CD4-positive, CD25-positive, alpha-beta regulatory T cell (primary cell): ENCODE data around the gene EML1. TPM values are rescaled to one million over a fixed set of nuclear protein-coding genes. Genes with fewer than 3 reads are reported as not detected.

Experiments used
- ATAC-seq, 2 donors: fragments of 150-1000 bp; cut with Tn5 transposase; one replicate each; pipeline ENCODE4 v1.10.0; 2021; ENCODE audit warnings: low read depth in 2 of 2, moderate number of reproducible peaks in 2 of 2, moderate library complexity in 1 of 2
- DNase-seq, 3 donors: peaks; one replicate each; pipeline versions ENCODE4 v3.0.0 to v3.0.0-alpha.2; 2012 to 2022; ENCODE audit warnings: mixed read lengths in 1 of 3
- H3K27ac ChIP-seq: one replicate; pipeline ENCODE4 v1.7.0; 2013; ENCODE audit warnings: mild to moderate bottlenecking, low read length; ENCODE audit not compliant: insufficient read depth, poor library complexity, severe bottlenecking
- H3K27me3 ChIP-seq: one replicate; pipeline ENCODE4 v1.7.0; 2013; ENCODE audit warnings: low read length; ENCODE audit not compliant: control insufficient read depth, insufficient read depth
- H3K36me3 ChIP-seq: one replicate; pipeline ENCODE4 v1.7.0; 2013; ENCODE audit warnings: mild to moderate bottlenecking, low read length, moderate library complexity; ENCODE audit not compliant: control insufficient read depth, insufficient read depth
- H3K4me1 ChIP-seq: 2 replicates; pipeline ENCODE4 v1.7.0; 2013; ENCODE audit warnings: mild to moderate bottlenecking, low read length; ENCODE audit not compliant: insufficient read depth, control insufficient read depth, poor library complexity, severe bottlenecking
- H3K4me3 ChIP-seq: one replicate; pipeline ENCODE4 v1.7.0; 2013; ENCODE audit warnings: low read depth, mild to moderate bottlenecking, low read length, moderate library complexity
- H3K9me3 ChIP-seq, 2 experiments: 1 replicate in 1 of 2; 2 replicates in 1 of 2; pipeline ENCODE4 v1.7.0; 2013; ENCODE audit warnings: low read length in 2 of 2, mild to moderate bottlenecking in 1 of 2, moderate library complexity in 1 of 2; ENCODE audit not compliant: control insufficient read depth in 2 of 2
- H3K27ac Mint-ChIP-seq, 3 donors: one replicate each; pipeline ENCODE4 v1.8.0; 2020 to 2022; ENCODE audit warnings: mild to moderate bottlenecking in 3 of 3, mixed read lengths in 3 of 3, moderate library complexity in 2 of 3
- H3K27me3 Mint-ChIP-seq: one replicate; pipeline ENCODE4 v1.8.0; 2022; ENCODE audit warnings: mild to moderate bottlenecking, mixed read lengths
- H3K36me3 Mint-ChIP-seq: one replicate; pipeline ENCODE4 v1.8.0; 2020; ENCODE audit warnings: mixed read lengths
- H3K4me1 Mint-ChIP-seq, 4 donors: one replicate each; pipeline ENCODE4 v1.8.0; 2020 to 2022; ENCODE audit warnings: mixed read lengths in 4 of 4, mild to moderate bottlenecking in 1 of 4
- H3K4me3 Mint-ChIP-seq, 4 donors: one replicate each; pipeline ENCODE4 v1.8.0; 2020 to 2022; ENCODE audit warnings: mild to moderate bottlenecking in 4 of 4, mixed read lengths in 4 of 4, moderate library complexity in 3 of 4
- H3K9me3 Mint-ChIP-seq, 7 donors: one replicate each; pipeline ENCODE4 v1.8.0; 2020 to 2022; ENCODE audit warnings: mixed read lengths in 7 of 7, mild to moderate bottlenecking in 3 of 7, moderate library complexity in 2 of 7
- polyA plus RNA-seq, 4 donors: library from polyadenylated mRNA; unstranded; fragments of 300-500 nt; fragmentation: Illumina TruSeq; gene quantifications; one replicate each; pipeline ENCODE4 v1.2.3, GENCODE V29; 2021
- total RNA-seq: library from RNA; stranded (reverse); gene quantifications from one replicate; pipeline ENCODE4 v1.2.3, GENCODE V29; 2022

Gene EML1
- total and polyA plus RNA-seq, 5 donors from 2014 or later, result not detected

GRCh38 chr14:99924379-99924778 is 131.2 kb downstream of the EML1 start:
- no peaks in the 10 kb centered on the region for H3K9me3 ChIP-seq
- H3K9me3 Mint-ChIP-seq, result peaks cover 0 to 5% (median 0%) of the 10 kb centered on the region in 7 donors
- H3K36me3 Mint-ChIP-seq, result no peaks in the 10 kb centered on the region
- no peaks in the 10 kb centered on the region for H3K4me1 ChIP-seq
- peaks cover 22% of the 10 kb centered on the region for H3K27me3 Mint-ChIP-seq
- H3K4me1 Mint-ChIP-seq, result no peaks in the 10 kb centered on the region
- peaks cover 5% of the 10 kb centered on the region for H3K27me3 ChIP-seq
- no peak overlapping the region for H3K4me3 ChIP-seq
- H3K4me3 Mint-ChIP-seq, result no peak overlapping the region
- ATAC-seq, result no peak
- H3K27ac Mint-ChIP-seq, result no peak overlapping the region
- DNase-seq, result no peak
- no peak overlapping the region for H3K27ac ChIP-seq
- no peaks in the 10 kb centered on the region for H3K36me3 ChIP-seq

DNA sequence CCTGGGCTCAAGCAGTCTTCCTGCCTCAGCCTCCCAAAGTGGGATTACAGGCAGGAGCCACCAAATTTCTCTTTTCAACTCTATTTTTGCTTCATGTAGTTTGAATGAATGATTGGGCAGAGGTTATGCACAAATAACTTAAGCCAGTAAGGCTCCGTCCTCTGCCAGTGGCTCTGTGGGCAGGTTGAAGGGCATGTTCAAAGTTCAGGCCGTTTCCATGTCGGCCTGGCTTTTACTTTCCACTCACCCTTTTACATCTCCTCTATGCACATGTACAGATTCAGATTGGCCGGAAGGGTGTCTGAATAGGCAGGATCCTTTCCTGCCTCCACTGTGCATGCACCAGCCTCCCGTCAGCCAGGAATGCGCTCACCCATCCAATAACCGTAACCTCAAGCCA is 132.3 kb downstream of the EML1 start:
- no peak overlapping the region for H3K27ac Mint-ChIP-seq
- no peaks in the 10 kb centered on the region for H3K4me1 Mint-ChIP-seq
- no peaks in the 10 kb centered on the region for H3K36me3 Mint-ChIP-seq
- ATAC-seq (no peak), DNase-seq (no peak)
- Histone ChIP-seq H3K9me3 (no peaks in the 10 kb centered on the region), H3K4me3 (no peak overlapping the region), H3K27ac (no peak overlapping the region), H3K36me3 (no peaks in the 10 kb centered on the region), H3K27me3 (peaks cover 3% of the 10 kb centered on the region), H3K4me1 (no peaks in the 10 kb centered on the region)
- H3K4me3 Mint-ChIP-seq, result no peak overlapping the region
- H3K27me3 Mint-ChIP-seq, result peaks cover 22% of the 10 kb centered on the region
- peaks cover 0 to 5% (median 0%) of the 10 kb centered on the region in 7 donors for H3K9me3 Mint-ChIP-seq

DNA sequence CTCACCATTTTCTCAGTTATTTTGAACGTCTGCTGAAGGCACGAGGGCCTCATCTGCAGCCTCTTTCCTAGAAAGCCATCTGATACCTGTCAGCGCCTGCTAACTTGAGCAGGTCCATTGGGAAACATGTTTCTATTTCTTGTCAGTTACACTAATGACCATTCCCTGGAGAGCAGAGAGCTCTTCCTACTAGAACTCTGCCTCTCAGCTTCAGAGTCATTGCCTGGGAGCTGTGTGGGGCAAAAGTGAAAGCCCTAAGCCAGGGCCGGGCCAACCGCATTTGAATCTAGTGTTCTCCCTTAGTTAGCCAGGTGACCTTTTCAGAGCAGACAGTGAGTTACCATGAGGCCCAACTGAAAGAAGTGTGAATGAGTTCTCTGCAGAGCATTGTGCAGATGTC is 135.8 kb downstream of the EML1 start:
- Histone ChIP-seq H3K4me3 (no peak overlapping the region), H3K36me3 (no peaks in the 10 kb centered on the region), H3K9me3 (no peaks in the 10 kb centered on the region), H3K27me3 (peaks cover 2% of the 10 kb centered on the region), H3K27ac (no peak overlapping the region), H3K4me1 (no peaks in the 10 kb centered on the region)
- Mint-ChIP-seq H3K4me3 (no peak overlapping the region), H3K27ac (peak overlapping the region in 1 of 3 donors; percentile 66), H3K36me3 (no peaks in the 10 kb centered on the region), H3K27me3 (peaks cover 13% of the 10 kb centered on the region), H3K4me1 (no peaks in the 10 kb centered on the region), H3K9me3 (peaks cover 0 to 5% (median 0%) of the 10 kb centered on the region in 7 donors)
- ATAC-seq (no peak), DNase-seq (no peak)

GRCh38 chr14:99929601-99930000 is 136.4 kb downstream of the EML1 start:
- DNase-seq (no peak), ATAC-seq (no peak)
- Mint-ChIP-seq H3K36me3 (no peaks in the 10 kb centered on the region), H3K4me3 (no peak overlapping the region), H3K27me3 (peaks cover 13% of the 10 kb centered on the region), H3K4me1 (no peaks in the 10 kb centered on the region), H3K27ac (no peak overlapping the region), H3K9me3 (peaks cover 0 to 5% (median 0%) of the 10 kb centered on the region in 7 donors)
- Histone ChIP-seq H3K4me1 (no peaks in the 10 kb centered on the region), H3K36me3 (no peaks in the 10 kb centered on the region), H3K4me3 (no peak overlapping the region), H3K9me3 (no peaks in the 10 kb centered on the region), H3K27ac (no peak overlapping the region), H3K27me3 (peaks cover 2% of the 10 kb centered on the region)

- no peak for ATAC-seq
- Histone ChIP-seq H3K27ac (no peak overlapping the region), H3K36me3 (no peaks in the 10 kb centered on the region), H3K9me3 (no peaks in the 10 kb centered on the region), H3K4me1 (no peaks in the 10 kb centered on the region), H3K27me3 (peaks cover 2% of the 10 kb centered on the region), H3K4me3 (no peak overlapping the region)
- Mint-ChIP-seq H3K4me1 (no peaks in the 10 kb centered on the region), H3K27ac (peak overlapping the region in 1 of 3 donors; percentile 45), H3K36me3 (no peaks in the 10 kb centered on the region), H3K27me3 (peaks cover 10% of the 10 kb centered on the region), H3K9me3 (peaks cover 0 to 5% (median 0%) of the 10 kb centered on the region in 7 donors), H3K4me3 (no peak overlapping the region)
- DNase-seq, result peak in 1 of 3 donors; percentile 4
Measured at GRCh38 chr14:99930420-99931274, 137.4 kb downstream of the EML1 start.

GRCh38 chr14:99931308-99931707 is 138.1 kb downstream of the EML1 start:
- peaks cover 4% of the 10 kb centered on the region for H3K27me3 Mint-ChIP-seq
- peaks cover 0 to 5% (median 0%) of the 10 kb centered on the region in 7 donors for H3K9me3 Mint-ChIP-seq
- no peaks in the 10 kb centered on the region for H3K36me3 ChIP-seq
- H3K27ac Mint-ChIP-seq, result no peak overlapping the region
- no peaks in the 10 kb centered on the region for H3K36me3 Mint-ChIP-seq
- H3K27me3 ChIP-seq, result peaks cover 2% of the 10 kb centered on the region
- no peak for ATAC-seq
- DNase-seq, result no peak
- peaks cover 0 to 6% (median 0%) of the 10 kb centered on the region in 4 donors for H3K4me1 Mint-ChIP-seq
- H3K4me3 Mint-ChIP-seq, result no peak overlapping the region
- H3K4me1 ChIP-seq, result no peaks in the 10 kb centered on the region
- no peaks in the 10 kb centered on the region for H3K9me3 ChIP-seq
- no peak overlapping the region for H3K27ac ChIP-seq
- no peak overlapping the region for H3K4me3 ChIP-seq

GRCh38 chr14:99936056-99936455 is 142.8 kb downstream of the EML1 start:
- Mint-ChIP-seq H3K36me3 (no peaks in the 10 kb centered on the region), H3K4me1 (peaks cover 0 to 6% (median 0%) of the 10 kb centered on the region in 4 donors), H3K9me3 (peaks cover 0 to 2% (median 0%) of the 10 kb centered on the region in 7 donors)

More at GRCh38 chr14:99936056-99936455, 142.8 kb downstream of the EML1 start:
- H3K36me3 ChIP-seq, result no peaks in the 10 kb centered on the region
- H3K4me3 ChIP-seq, result no peak overlapping the region
- Mint-ChIP-seq H3K27me3 (peaks cover 4% of the 10 kb centered on the region), H3K4me3 (no peak overlapping the region), H3K27ac (no peak overlapping the region)
- H3K9me3 ChIP-seq, result no peaks in the 10 kb centered on the region
- no peak overlapping the region for H3K27ac ChIP-seq
- DNase-seq (no peak), ATAC-seq (no peak)
- no peaks in the 10 kb centered on the region for H3K27me3 ChIP-seq
- H3K4me1 ChIP-seq, result no peaks in the 10 kb centered on the region
